Hepatic stellate cell (primary cell): ENCODE data around the gene TCEA2.

Experiments used
- DNase-seq: peaks from one replicate; pipeline ENCODE4 v3.0.0; 2011; ENCODE audit warnings: low spot score

The TCEA2 gene

GRCh38 chr20:64035933-64036345 lies 27.1 kb upstream of the TCEA2 start, which contains the start of gene C20orf204:
C20orf204 (plus strand) TSS chr20:64036182; CDS start chr20:64036324, 142 bp downstream.
- no peak for DNase-seq

DNA sequence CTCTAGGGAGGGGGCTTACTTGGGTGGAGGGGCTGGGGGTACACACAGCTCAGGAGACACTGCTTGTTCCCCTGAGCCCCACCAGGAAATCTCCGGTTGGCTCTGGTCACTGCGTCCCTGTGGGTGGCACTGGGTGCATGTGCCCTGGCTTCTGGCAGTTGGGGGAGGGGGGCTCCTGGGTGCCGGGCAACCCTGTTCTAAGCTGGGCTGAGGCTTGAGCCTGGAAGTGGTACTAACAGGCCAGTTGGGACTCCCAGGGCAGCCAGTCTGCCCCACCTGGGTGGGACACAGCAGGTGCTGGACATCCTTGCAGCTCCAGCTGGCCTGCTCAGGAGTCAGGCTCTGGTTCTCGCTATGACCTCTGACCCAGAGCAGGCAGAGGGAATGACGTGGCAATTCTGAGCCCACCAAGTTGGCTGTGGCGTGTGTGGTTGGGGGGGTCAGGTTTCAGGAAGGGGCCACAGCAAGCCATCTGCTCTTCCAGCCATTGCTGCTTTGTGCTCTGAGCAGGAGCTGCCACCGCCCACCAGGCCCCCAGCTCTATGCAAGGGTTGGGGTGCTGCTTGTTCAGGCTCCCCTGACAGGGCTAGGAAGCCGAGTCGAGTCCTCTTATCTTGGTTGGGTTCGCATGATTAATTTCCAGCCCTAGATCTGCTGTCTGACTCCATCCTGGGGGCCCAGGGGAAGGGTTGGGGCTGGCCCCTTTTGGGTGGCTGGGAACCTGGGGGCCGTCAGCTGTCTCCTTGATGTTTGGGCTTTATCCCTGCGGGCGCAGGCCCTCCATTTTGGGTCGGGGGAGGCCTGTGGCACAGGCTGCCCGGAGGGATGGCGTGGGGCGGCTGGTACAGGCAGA lies 26.4 kb upstream of the TCEA2 start:
- DNase-seq, result no peak

DNA sequence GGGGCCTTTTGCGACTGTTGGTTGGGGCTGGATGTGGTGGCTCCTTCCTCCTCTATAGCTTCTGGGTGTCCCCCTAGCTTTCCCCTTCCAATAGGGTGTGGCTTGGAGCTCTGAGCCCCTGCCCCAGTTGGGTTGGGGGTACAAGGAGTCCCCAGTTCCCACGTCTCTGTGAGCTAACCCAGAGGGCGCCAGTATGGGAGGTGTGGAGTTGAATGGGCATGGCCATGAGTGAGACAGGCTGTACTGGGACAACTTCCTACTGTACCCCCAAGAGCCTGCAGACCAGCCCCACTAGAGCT lies 25.9 kb upstream of the TCEA2 start:
- DNase-seq, result no peak

- DNase-seq, result no peak
Observed at GRCh38 chr20:64037498-64038213, 25.3 kb upstream of the TCEA2 start.

DNA sequence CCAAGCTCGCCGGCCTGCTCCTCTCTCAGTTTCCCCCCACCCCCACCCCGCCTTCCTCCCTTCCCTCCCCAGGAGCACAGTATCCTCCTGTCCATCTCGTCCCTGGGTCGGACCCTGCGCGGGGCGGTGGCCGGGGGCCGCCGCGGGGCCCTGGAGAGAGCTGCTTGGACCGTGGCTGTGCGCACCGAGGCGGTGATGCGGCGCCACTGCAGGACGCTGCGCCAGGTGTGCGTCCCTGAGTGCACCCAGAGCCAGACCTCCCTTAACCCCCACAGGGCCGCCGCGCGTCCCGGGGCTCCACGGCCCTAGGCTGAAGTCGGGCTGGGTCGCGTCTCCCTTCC lies 24.8 kb upstream of the TCEA2 start:
- DNase-seq, result no peak

- DNase-seq, result peak; percentile 86
Observed at GRCh38 chr20:64038565-64039292, 24.3 kb upstream of the TCEA2 start.

- DNase-seq, result peak; percentile 57
Observed at GRCh38 chr20:64039293-64040160, 23.5 kb upstream of the TCEA2 start.

GRCh38 chr20:64040231-64041039 lies 22.6 kb upstream of the TCEA2 start:
- DNase-seq, result no peak

DNA sequence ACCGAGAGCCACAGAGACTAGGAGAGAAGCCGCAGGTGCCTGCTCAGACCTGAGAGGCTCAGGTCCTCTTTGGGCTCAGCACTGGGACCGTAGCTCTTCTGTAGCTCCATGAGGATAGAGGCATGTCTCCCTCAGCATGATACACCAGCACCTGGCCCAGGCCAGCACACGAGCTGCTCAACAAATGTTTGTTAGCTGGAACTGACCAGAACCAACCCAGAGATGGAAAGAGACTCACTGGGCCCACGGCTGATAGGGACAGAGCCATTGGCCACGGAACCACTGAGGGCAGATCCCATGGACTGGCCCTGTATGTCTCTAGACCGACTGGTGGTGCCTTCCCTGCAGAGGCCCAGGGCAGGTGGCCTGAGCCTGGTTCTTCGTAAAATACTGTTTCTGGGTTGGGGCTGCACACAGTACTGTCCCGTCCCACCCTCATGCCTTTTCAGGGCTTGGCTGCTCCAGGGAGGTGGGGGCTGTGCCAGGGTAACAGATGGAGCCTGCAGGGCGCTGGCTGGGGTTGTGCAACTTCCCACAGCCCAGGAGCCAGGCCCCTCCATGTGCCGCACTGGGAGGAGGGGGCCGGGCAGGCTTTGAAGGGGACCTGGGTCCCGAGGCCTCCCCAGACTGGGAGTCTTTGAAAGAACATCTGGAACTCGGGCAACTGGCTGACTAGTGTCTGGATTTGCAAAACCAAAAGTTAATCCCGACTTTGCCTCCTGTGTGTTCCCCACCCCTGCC lies 21.8 kb upstream of the TCEA2 start:
- no peak for DNase-seq

GRCh38 chr20:64041781-64042053 lies 21.3 kb upstream of the TCEA2 start:
- no peak for DNase-seq

DNA sequence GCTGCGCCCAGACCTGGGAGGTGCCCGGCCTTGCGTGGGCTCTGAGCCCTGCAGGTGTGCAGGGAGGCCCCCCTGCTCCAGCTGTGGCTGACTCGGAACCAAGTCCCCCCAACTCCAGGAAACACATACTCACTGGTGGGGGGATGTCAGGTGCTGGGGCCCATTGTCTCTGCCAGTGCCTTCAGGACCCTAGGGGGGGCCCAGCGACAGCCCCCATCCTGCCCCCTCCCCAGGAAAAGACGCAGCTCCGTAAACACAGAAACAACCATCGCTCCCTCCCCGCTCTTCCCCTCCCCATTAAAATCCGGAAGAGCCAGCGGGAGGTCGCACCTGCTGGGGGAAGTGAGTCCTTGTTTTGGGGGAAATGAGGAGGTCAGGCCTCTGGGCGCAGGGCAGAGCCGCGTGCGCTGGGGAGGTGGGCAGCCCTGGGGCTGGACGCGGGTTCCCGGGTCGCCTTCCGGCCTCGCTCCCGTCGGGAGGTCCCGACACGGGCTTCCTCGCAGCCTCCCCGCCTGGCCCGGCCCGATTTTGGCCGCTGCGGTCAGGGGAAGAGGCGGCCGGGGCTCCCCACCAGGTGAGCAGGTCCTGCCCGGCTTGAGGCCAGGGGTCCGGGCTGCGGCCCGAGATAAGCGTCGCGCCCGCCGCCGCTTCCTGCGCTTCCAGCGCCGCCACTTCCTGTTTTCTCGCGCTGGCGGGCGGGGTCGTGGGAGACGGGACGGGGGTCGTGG lies 20.8 kb upstream of the TCEA2 start:
- no peak for DNase-seq

- no peak for DNase-seq
Observed at GRCh38 chr20:64043768-64044167, 19.2 kb upstream of the TCEA2 start.

GRCh38 chr20:64044484-64045247 lies 18.3 kb upstream of the TCEA2 start:
- DNase-seq, result peak; percentile 71

GRCh38 chr20:64045346-64046011 lies 17.5 kb upstream of the TCEA2 start:
- DNase-seq, result no peak

DNA sequence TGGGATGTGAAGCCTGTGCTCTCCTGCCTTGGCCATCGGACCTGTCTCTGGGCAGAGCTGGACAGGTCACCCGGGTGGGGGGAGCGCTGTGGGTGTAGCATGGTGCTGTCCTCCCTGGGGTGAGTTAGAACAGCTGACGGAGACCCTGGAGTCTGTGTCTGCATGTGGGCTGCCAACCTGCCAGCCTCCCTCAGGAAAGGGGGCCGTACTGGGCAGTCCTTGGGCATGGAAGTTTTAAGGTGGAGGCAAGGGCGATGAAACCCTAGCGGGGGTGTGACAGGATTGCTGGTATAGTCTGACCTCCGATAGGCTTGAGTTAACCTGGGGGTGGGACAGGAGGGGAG lies 16.0 kb upstream of the TCEA2 start:
- DNase-seq, result no peak

- DNase-seq, result no peak
Observed at GRCh38 chr20:64047968-64048401, 15.0 kb upstream of the TCEA2 start.

- no peak for DNase-seq
Observed at GRCh38 chr20:64048402-64049044, 14.5 kb upstream of the TCEA2 start.
